HL-60 (cell line): ENCODE measurements around the gene PLXNA2.
A peak's percentile ranks its signal among the peaks of the same experiment; 100 is the strongest.

Experiments used
- DNase-seq, 2 experiments: peaks; one replicate each; pipeline ENCODE4 v3.0.0-alpha.2; 2010 to 2020; ENCODE audit warnings: low read depth in 1 of 2, low spot score in 1 of 2
- H3K27ac ChIP-seq: fragments of 250-450 bp; sonication (Bioruptor Pico); replicated peaks from 2 replicates; pipeline ENCODE4 v1.5.1; 2020; ENCODE audit warnings: mild to moderate bottlenecking, moderate library complexity
- H3K27me3 ChIP-seq: fragments of 250-450 bp; sonication (Bioruptor Pico); 2 replicates; pipeline ENCODE4 v1.5.1; 2021; ENCODE audit warnings: mild to moderate bottlenecking, moderate library complexity; ENCODE audit not compliant: insufficient read depth, poor library complexity, severe bottlenecking
- H3K4me3 ChIP-seq: replicated peaks from 2 replicates; pipeline ENCODE4 v1.5.1; 2011; ENCODE audit warnings: mild to moderate bottlenecking, control low read depth, low read length; ENCODE audit not compliant: insufficient read depth
- CTCF ChIP-seq: IDR thresholded peaks from one replicate; pipeline ENCODE4 v1.5.1; 2011; ENCODE audit warnings: low read length, control low read depth, inconsistent platforms; ENCODE audit not compliant: insufficient read depth
- GABPA ChIP-seq: IDR thresholded peaks from 2 replicates; pipeline ENCODE4 v1.6.1; 2012; ENCODE audit warnings: low read depth
- POLR2AphosphoS5 ChIP-seq: IDR thresholded peaks from 2 replicates; pipeline ENCODE4 v1.6.1; 2012; ENCODE audit warnings: low read depth
- SPI1 ChIP-seq: IDR thresholded peaks from 2 replicates; pipeline ENCODE4 v1.6.1; 2012; ENCODE audit warnings: low read depth, mild to moderate bottlenecking, borderline replicate concordance
- TF ChIP-seq, protein P1 (sequence below): IDR thresholded peaks from 2 replicates; pipeline ENCODE4 v1.6.1; 2012; ENCODE audit warnings: low read depth; ENCODE audit not compliant: insufficient replicate concordance

PLXNA2 gene

GRCh38 chr1:208219659-208220282, 24.4 kb downstream of the PLXNA2 start:
- Histone ChIP-seq H3K27ac (no peak overlapping the region), H3K27me3 (peaks cover 3% of the 10 kb centered on the region), H3K4me3 (no peak overlapping the region)
- DNase-seq, result peak in 1 of 2 experiments; percentile 27
- TF ChIP-seq POLR2AphosphoS5, result no peak
- TF ChIP-seq SPI1, result peak; percentile 9; the same call in 1 of the 2 replicates

DNA sequence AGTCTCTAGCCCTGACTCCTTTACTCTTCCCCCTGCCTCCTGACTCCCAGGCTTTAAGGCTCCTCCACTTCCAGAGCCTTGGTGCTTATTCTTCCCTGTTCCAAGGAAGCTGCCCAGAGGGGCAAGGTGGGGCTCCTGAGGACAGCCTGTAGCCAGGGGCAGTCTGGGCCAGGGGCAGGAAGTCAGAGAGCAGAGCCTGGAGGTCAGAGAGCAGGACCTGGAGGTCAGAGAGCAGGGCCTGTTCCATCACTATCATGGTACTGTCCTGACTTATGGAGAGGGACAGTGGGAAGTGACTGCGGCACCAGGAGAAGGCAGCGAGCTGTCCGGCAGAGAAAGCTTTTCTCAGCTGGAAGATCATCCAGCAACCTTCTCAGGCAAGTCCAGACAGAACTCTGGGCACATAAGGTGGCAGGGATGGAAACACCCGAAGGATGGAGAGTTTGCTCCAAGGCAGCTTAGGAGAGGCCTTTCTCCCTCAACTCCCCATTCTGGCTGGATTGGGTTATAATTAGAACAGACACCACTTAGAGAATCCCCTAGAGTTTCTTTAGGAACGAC, 25.0 kb downstream of the PLXNA2 start:
- no peak for DNase-seq
- no peak overlapping the region for H3K27ac ChIP-seq

DNA sequence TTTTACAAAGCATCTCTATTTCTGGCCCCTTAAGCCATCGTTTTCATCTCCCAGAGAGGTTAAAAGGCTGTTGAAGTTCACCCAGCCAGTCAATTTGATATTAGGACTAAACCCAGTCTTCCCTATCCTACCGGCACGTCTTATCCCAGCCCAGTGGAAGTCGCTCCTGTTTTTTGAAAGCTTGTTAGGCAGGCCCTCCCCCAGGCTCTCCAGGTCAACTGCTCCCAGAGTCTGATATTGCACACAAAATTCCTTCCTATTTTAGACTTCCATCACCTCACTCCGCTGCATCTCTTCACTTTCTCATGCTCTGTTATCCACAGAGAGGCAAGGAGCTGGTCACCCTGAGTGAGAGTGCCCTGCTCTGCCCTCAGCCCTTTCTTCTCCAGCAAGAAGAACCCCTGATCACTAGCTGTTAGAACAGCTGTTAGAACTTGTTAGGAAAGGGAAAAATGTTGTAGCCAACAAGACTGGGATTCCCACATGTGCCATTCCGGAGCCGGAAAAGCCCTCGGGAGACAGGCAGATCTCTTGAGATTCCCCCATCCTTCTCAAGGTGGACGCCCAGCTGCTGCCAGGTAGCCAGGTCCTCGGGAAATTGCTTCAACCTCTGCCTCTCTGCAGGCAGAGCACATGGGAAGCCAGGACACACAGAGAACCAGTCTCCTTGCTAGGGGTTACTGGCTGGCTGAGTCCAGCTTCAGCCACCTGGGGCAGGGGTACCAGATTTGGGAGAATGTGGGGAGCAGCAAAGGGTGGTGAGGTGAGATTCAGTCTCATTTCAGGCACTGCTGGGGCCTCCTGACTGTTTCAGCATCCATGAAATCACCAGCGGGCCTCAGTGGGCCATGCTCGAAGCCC, 25.7 kb downstream of the PLXNA2 start:
- TF ChIP-seq CTCF (no peak), POLR2AphosphoS5 (no peak), GABPA (no peak), SPI1 (no peak)
- TF ChIP-seq, protein P1, sequence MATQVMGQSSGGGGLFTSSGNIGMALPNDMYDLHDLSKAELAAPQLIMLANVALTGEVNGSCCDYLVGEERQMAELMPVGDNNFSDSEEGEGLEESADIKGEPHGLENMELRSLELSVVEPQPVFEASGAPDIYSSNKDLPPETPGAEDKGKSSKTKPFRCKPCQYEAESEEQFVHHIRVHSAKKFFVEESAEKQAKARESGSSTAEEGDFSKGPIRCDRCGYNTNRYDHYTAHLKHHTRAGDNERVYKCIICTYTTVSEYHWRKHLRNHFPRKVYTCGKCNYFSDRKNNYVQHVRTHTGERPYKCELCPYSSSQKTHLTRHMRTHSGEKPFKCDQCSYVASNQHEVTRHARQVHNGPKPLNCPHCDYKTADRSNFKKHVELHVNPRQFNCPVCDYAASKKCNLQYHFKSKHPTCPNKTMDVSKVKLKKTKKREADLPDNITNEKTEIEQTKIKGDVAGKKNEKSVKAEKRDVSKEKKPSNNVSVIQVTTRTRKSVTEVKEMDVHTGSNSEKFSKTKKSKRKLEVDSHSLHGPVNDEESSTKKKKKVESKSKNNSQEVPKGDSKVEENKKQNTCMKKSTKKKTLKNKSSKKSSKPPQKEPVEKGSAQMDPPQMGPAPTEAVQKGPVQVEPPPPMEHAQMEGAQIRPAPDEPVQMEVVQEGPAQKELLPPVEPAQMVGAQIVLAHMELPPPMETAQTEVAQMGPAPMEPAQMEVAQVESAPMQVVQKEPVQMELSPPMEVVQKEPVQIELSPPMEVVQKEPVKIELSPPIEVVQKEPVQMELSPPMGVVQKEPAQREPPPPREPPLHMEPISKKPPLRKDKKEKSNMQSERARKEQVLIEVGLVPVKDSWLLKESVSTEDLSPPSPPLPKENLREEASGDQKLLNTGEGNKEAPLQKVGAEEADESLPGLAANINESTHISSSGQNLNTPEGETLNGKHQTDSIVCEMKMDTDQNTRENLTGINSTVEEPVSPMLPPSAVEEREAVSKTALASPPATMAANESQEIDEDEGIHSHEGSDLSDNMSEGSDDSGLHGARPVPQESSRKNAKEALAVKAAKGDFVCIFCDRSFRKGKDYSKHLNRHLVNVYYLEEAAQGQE, result no peak

More for the DNA sequence above, 25.0 kb downstream of the PLXNA2 start:
- no peak overlapping the region for H3K4me3 ChIP-seq
- H3K27me3 ChIP-seq, result peaks cover 3% of the 10 kb centered on the region
- TF ChIP-seq CTCF (no peak), SPI1 (no peak), GABPA (no peak), POLR2AphosphoS5 (no peak)
- TF ChIP-seq, protein P1, result no peak

DNA sequence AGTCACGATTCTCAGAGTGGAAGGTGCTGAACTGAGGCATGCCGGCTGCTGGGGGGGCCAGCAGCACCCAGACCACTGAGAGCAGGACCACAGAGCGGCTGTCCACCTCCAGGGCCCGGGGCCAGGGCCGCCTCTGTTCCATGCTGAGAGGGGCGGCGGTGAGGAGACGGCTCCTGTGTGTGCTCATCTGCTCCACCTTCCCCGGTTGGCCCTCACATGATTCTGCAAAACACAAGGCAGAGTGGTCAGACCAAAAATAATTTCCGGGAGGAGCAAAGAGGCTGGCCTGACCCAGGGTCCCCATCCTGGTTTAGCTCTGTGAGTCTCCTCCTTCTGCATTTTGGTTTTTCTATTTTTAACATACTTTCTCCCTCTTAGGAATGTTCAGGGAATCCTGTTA, 26.4 kb downstream of the PLXNA2 start:
- H3K4me3 ChIP-seq, result no peak overlapping the region
- no peak for DNase-seq
- H3K27ac ChIP-seq, result no peak overlapping the region
- TF ChIP-seq CTCF, result no peak
- TF ChIP-seq GABPA, result no peak
- TF ChIP-seq, protein P1, result no peak
- TF ChIP-seq POLR2AphosphoS5, result no peak
- no peak for TF ChIP-seq SPI1
- H3K27me3 ChIP-seq, result peaks cover 3% of the 10 kb centered on the region

More for the DNA sequence above, 25.7 kb downstream of the PLXNA2 start:
- no peak for DNase-seq
- H3K27ac ChIP-seq, result no peak overlapping the region
- no peak overlapping the region for H3K4me3 ChIP-seq
- H3K27me3 ChIP-seq, result peaks cover 3% of the 10 kb centered on the region
